Endothelial cell of umbilical vein (primary cell): Measurements from ENCODE around the gene OXA1L. TPM values are rescaled to one million over a fixed set of nuclear protein-coding genes. Genes with fewer than 3 reads are reported as not detected.

Experiments used
- BruUV-seq: library from RNA; stranded (reverse); fragments of 400-500 nt; replicated peaks from 2 replicates; lab custom pipeline; 2021; lab: Mats Ljungman, UMichigan
- CTCF ChIA-PET: fragments of 300-600, 350-600 bp; sonication (Branson Sonifier 250); formaldehyde crosslinking; loops from one replicate; lab custom pipeline; 2021; ENCODE audit warnings: antibody characterized with exemption, inconsistent platforms; lab: Charles Lee
- POLR2A ChIA-PET: fragments of 300-600, 350-600 bp; sonication (Branson Sonifier 250); formaldehyde crosslinking; loops from one replicate; lab custom pipeline; 2021; ENCODE audit warnings: antibody characterized with exemption, inconsistent platforms; lab: Charles Lee
- DNase-seq: peaks from one replicate; pipeline ENCODE4 v3.0.0-alpha.2; 2011; ENCODE audit warnings: low read depth, low spot score
- FAIRE-seq: peaks from 2 replicates; lab custom pipeline; 2011; peaks lifted over from hg19 to GRCh38; lab: Jason Lieb, UNC
- H2AFZ ChIP-seq: 2 replicates; pipeline ENCODE4 v1.6.0; 2012; ENCODE audit warnings: low read depth, low read length, control low read depth, inconsistent platforms
- H3K27ac ChIP-seq: 2 replicates; pipeline ENCODE4 v1.5.1; 2011; ENCODE audit warnings: low read depth, mild to moderate bottlenecking, control low read depth, low read length, moderate library complexity; ENCODE audit not compliant: insufficient read depth
- H3K27me3 ChIP-seq, 2 experiments: 2 replicates each; pipeline versions ENCODE4 v1.6.0 to v1.6.1; 2011; ENCODE audit warnings: low read length in 2 of 2, mixed read lengths in 1 of 2; ENCODE audit not compliant: control insufficient read depth in 2 of 2, insufficient read depth in 2 of 2
- H3K36me3 ChIP-seq, 2 experiments: 2 replicates in 1 of 2; 3 replicates in 1 of 2; pipeline ENCODE4 v1.5.1; 2011; ENCODE audit warnings: low read length in 2 of 2, mild to moderate bottlenecking in 1 of 2, moderate library complexity in 1 of 2; ENCODE audit not compliant: control insufficient read depth in 2 of 2, insufficient read depth in 2 of 2; ENCODE audit errors: extremely low read depth in 1 of 2
- H3K4me1 ChIP-seq: 3 replicates; pipeline ENCODE4 v1.5.1; 2011; ENCODE audit warnings: mild to moderate bottlenecking, low read length; ENCODE audit not compliant: control insufficient read depth, insufficient read depth; ENCODE audit errors: extremely low read depth
- H3K4me2 ChIP-seq: 2 replicates; pipeline ENCODE4 v1.6.1; 2011; ENCODE audit warnings: low read length, control low read depth, mixed read lengths; ENCODE audit not compliant: insufficient read depth
- H3K4me3 ChIP-seq, 3 experiments: fragments of 200-600 bp in 1 of 3; sonication (generic), shearing (Covaris generic) in 1 of 3; replicated peaks in 1 of 3; 2 replicates each; pipeline ENCODE4 v1.5.1; 2011 to 2016; ENCODE audit warnings: control low read depth in 3 of 3, low read length in 3 of 3, mild to moderate bottlenecking in 2 of 3, inconsistent platforms in 1 of 3, low read depth in 1 of 3, moderate library complexity in 1 of 3; ENCODE audit not compliant: insufficient read depth in 1 of 3
- H3K79me2 ChIP-seq: 2 replicates; pipeline ENCODE4 v1.6.0; 2012; ENCODE audit warnings: low read length, inconsistent platforms; ENCODE audit not compliant: control insufficient read depth, insufficient read depth
- H3K9ac ChIP-seq: replicated peaks from 2 replicates; pipeline ENCODE3; 2011; ENCODE audit warnings: low read length, control low read depth; ENCODE audit not compliant: insufficient read depth; ENCODE audit errors: extremely low read depth
- H3K9me1 ChIP-seq: replicated peaks from 3 replicates; pipeline ENCODE4 v1.6.0; 2011; ENCODE audit warnings: mild to moderate bottlenecking, low read length; ENCODE audit not compliant: control insufficient read depth, insufficient read depth; ENCODE audit errors: extremely low read depth
- H3K9me3 ChIP-seq: replicated peaks from 2 replicates; pipeline ENCODE4 v1.5.1; 2012; ENCODE audit warnings: low read length, inconsistent platforms; ENCODE audit not compliant: control insufficient read depth, insufficient read depth
- H4K20me1 ChIP-seq: replicated peaks from 2 replicates; pipeline ENCODE3; 2011; ENCODE audit warnings: mild to moderate bottlenecking, low read length; ENCODE audit not compliant: control insufficient read depth, insufficient read depth; ENCODE audit errors: extremely low read depth
- EZH2 ChIP-seq: IDR thresholded peaks from 2 replicates; pipeline ENCODE4 v1.6.1; 2012; ENCODE audit warnings: borderline replicate concordance, low read depth, mild to moderate bottlenecking, moderate library complexity, low read length, inconsistent platforms; ENCODE audit not compliant: severe bottlenecking
- FOS ChIP-seq: IDR thresholded peaks from 2 replicates; pipeline ENCODE4 v1.6.1; 2011; ENCODE audit warnings: mild to moderate bottlenecking, low read length, moderate library complexity, borderline replicate concordance; ENCODE audit not compliant: insufficient read depth
- GATA2 ChIP-seq: IDR thresholded peaks from 2 replicates; pipeline ENCODE4 v1.7.0; 2011; ENCODE audit warnings: low read depth, mild to moderate bottlenecking, moderate library complexity, mixed read lengths, low read length; ENCODE audit not compliant: insufficient read length, insufficient read depth
- JUN ChIP-seq: IDR thresholded peaks from 2 replicates; pipeline ENCODE4 v1.6.1; 2011; ENCODE audit warnings: borderline replicate concordance, low read depth; ENCODE audit not compliant: insufficient read length, insufficient read depth
- MAX ChIP-seq: IDR thresholded peaks from 2 replicates; pipeline ENCODE4 v1.6.1; 2011; ENCODE audit not compliant: insufficient read depth, insufficient read length
- MYC ChIP-seq: IDR thresholded peaks from one replicate; pipeline ENCODE4 v1.6.1; 2011; ENCODE audit warnings: mild to moderate bottlenecking, low read depth, low read length
- POLR2A ChIP-seq: IDR thresholded peaks from 2 replicates; pipeline ENCODE4 v1.6.1; 2012; ENCODE audit warnings: low read depth, mild to moderate bottlenecking, control low read depth, low read length
- POLR2AphosphoS5 ChIP-seq: IDR thresholded peaks from 2 replicates; pipeline ENCODE4 v1.6.1; 2012; ENCODE audit warnings: low read depth, mild to moderate bottlenecking, control low read depth, low read length, moderate library complexity; ENCODE audit not compliant: insufficient read depth
- dilution Hi-C: fragments of 300-500 bp; cut with MboI; formaldehyde crosslinking; loops from one replicate; pipeline ENCODE4 v1.15.0; 2019; ENCODE audit warnings: low sequenced_read_pairs; ENCODE audit not compliant: extremely low pct_ligation_motif_present
- intact Hi-C: fragments of 100-400 bp; cut with micrococcal nuclease; formaldehyde crosslinking; loops from one replicate; pipeline ENCODE4 v1.10.0; 2022
- polyA plus RNA-seq, 4 experiments: library from polyadenylated mRNA; depleted of rRNA in 3 of 4; stranded (reverse) in 3 of 4; unstranded in 1 of 4; fragments of >200 nt; gene quantifications; 2 replicates each; pipeline versions ENCODE4 v1.2.1 to v1.2.3, GENCODE V29; 2011 to 2012; ENCODE audit warnings: missing spikeins in 1 of 4
- total RNA-seq: library from RNA; stranded (reverse); gene quantifications from 2 replicates; pipeline ENCODE4 v1.2.3, GENCODE V29; 2021
- TF ChIP-seq, protein P1 (sequence below), 2 donors: IDR thresholded peaks; 1 replicate in 1 of 2; 2 replicates in 1 of 2; pipeline ENCODE4 v1.5.1; 2011; ENCODE audit warnings: low read length in 2 of 2, mild to moderate bottlenecking in 2 of 2, moderate library complexity in 2 of 2, control low read depth in 1 of 2, inconsistent platforms in 1 of 2, low read depth in 1 of 2; ENCODE audit not compliant: insufficient read depth in 1 of 2; ENCODE audit errors: extremely low read depth in 1 of 2

Gene OXA1L
- total and polyA plus RNA-seq, 2 donors (not counting 3 experiments of a cell fraction or from before 2014, with no cell fraction given), result 212 to 294 TPM

GRCh38 chr14:22737052-22737451, 29.4 kb upstream of the OXA1L start:
- dilution Hi-C loops, result no loop called here
- peak overlapping the region; percentile 62 for H2AFZ ChIP-seq
- FAIRE-seq, result no peak

More at GRCh38 chr14:22737052-22737451, 29.4 kb upstream of the OXA1L start:
- no peaks in the 10 kb centered on the region for H3K27me3 ChIP-seq
- no peaks in the 10 kb centered on the region for H3K36me3 ChIP-seq
- no peaks in the 10 kb centered on the region for H3K9me3 ChIP-seq
- no peaks in the 10 kb centered on the region for H3K79me2 ChIP-seq
- peaks cover 25% of the 10 kb centered on the region for H3K4me1 ChIP-seq
- intact Hi-C loops, result no loop called here
- H3K4me3 ChIP-seq, result no peak overlapping the region
- H3K9ac ChIP-seq, result no peak overlapping the region
- H3K4me2 ChIP-seq, result no peak overlapping the region
- no TSS peak for BruUV-seq
- H3K9me1 ChIP-seq, result no peaks in the 10 kb centered on the region
- CTCF ChIA-PET, result no interaction called here
- no peak overlapping the region for H3K27ac ChIP-seq
- H4K20me1 ChIP-seq, result no peaks in the 10 kb centered on the region
- TF ChIP-seq POLR2AphosphoS5 (no peak), POLR2A (no peak), MYC (no peak), EZH2 (no peak), JUN (no peak), MAX (no peak), FOS (no peak), GATA2 (no peak)
- TF ChIP-seq, protein P1, sequence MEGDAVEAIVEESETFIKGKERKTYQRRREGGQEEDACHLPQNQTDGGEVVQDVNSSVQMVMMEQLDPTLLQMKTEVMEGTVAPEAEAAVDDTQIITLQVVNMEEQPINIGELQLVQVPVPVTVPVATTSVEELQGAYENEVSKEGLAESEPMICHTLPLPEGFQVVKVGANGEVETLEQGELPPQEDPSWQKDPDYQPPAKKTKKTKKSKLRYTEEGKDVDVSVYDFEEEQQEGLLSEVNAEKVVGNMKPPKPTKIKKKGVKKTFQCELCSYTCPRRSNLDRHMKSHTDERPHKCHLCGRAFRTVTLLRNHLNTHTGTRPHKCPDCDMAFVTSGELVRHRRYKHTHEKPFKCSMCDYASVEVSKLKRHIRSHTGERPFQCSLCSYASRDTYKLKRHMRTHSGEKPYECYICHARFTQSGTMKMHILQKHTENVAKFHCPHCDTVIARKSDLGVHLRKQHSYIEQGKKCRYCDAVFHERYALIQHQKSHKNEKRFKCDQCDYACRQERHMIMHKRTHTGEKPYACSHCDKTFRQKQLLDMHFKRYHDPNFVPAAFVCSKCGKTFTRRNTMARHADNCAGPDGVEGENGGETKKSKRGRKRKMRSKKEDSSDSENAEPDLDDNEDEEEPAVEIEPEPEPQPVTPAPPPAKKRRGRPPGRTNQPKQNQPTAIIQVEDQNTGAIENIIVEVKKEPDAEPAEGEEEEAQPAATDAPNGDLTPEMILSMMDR (IDR thresholded peaks at IDR 0.05; ENCODE audit: extremely low read depth in 1 of 2, insufficient read depth in 1 of 2, low read depth in 1 of 2, low read length in 2 of 2), result no peak
- POLR2A ChIA-PET, result no interaction called here
- no peak for DNase-seq
